Measurements from ENCODE around the gene GSTO2.
"Not testable (repeated sequence)": the region's sequence is repeated elsewhere in the genome, so short reads cannot be mapped to it uniquely, and the experiment has no call there.

GSTO2 gene

GRCh38 chr10:104268713-104269645, at the start of gene GSTO2:
Gene GSTO2, plus strand, starts transcription at chr10:104269184. Its CDS starts 5,732 bp downstream, at chr10:104274916.
- peak; percentile 99 for DNase-seq

DNA sequence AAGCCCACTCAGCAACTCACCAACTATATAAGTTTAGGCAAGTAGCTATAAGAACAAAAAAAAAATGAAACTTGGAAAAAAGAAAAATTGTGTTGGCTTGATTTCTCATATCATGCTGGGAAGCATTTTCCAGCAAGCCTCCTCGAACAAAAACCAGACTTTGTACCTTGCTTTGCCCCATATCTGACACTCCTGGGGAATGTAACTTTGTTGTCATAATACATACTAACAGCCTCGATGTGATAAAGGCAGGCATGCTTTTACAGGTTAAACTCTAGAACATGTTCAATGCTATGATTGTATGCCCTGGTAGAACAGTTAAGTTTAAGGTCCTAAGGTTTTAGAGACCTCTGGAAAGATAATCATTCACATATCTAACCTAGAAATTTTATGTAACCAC, 48.5 kb upstream of the GSTO2 start:
- DNase-seq, result no peak

GRCh38 chr10:104223304-104223703, 45.7 kb upstream of the GSTO2 start:
- DNase-seq, result no peak

DNA sequence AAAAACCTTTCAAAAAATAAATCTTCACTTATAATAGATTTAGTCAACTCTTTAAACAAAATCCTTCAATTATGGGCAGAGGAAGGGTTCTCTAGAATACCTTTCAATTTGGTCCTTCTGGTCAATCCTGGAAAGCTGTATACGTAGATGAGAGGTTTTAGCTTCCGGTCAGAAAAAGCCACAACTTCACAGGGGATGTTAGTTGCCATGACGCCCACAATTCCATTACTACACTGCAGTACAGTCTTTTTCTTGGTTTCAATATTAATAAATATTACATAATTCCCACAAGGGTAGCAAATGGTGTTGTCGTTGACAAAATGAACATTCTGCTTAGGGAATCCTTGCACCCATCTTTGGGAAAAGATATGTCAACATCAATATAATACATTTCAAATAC, 38.5 kb upstream of the GSTO2 start:
- DNase-seq, result no peak

DNA sequence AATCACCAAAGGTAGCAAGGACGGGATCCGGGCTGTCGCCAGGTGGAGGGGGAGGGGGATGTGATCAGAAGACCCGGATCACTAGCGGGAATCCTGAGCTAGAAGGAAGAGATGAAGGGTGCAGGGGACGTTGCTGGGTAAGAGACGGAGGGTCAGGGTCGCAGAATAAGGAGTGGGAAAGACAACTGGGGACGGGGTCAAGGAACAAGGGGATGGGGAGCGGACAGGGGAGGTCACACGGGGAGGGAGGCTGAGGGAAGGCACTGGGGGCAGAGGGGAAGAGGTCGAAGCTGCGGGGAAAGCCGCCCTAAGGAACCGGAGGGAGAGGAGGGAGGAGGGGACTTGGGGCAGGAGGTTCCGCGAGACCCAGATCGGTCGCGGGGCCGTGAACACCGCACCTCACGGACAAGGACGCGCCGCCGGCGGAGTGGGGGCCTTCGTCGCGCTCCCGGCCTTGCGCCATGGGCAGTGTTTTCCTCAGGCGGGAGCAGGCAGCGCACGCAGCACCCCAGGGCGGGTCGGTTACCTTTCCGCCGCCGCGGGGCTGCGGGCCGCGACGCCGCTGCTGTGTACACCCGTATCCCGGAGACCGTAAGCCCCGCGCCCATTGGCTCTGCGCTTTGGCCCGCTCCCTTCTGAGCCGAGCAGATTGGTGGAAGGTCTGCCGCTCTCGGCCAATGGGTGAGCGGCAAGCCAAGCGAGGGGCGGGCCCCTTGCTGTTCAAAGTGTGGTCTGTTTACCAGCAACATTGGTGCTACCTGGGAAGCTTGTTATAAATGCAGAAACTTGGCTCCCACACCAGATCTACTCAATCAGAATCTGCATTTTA, 37.0 kb upstream of the GSTO2 start, which contains the start of gene CFAP43:
CFAP43 (minus strand) TSS at position 581 of the 829 bp plus-strand sequence; CDS start at position 463, 118 bp downstream.
- DNase-seq, result peak; percentile 97

- no peak for DNase-seq
These were observed 36.3 kb upstream of the GSTO2 start for GRCh38 chr10:104232613-104233102.

GRCh38 chr10:104233817-104234216, 35.2 kb upstream of the GSTO2 start:
- DNase-seq, result no peak

DNA sequence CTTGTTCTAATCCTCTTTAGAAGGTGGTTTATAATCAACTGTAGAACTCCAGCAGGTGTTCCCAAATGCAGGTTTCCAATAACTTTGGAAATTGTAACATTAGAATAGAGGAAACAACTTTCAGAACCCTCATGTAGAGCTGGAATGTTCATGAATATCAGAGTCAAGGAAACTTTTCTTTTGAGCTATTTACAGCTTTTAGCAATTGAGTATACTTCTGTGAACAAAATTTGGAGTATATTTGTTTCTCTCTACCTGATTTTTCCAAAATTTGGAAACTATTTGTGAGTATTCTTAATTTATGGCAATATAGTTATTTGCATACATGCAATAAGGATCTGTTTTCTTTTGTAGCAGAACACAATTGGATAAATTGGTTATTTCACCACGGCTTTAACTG, 34.0 kb upstream of the GSTO2 start:
- no peak for DNase-seq

DNA sequence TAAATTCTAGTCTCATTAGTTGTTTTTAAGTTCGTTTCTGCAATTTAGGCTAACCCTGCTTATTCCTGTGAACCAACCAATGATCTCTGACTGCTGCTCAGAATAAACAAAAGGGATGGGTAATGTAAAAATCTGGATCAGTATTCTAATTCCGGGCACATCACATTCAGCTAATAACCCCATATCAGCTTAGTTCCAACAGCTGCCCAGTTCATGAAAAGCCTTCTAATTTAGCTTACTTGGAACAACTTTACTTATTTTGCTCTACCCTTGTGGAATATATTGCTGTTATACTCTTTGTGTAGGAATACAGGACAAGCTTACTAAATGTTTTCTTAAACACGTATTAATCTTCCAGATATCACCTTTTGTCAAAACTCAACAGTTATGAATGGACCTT, 33.2 kb upstream of the GSTO2 start:
- DNase-seq, result no peak

DNA sequence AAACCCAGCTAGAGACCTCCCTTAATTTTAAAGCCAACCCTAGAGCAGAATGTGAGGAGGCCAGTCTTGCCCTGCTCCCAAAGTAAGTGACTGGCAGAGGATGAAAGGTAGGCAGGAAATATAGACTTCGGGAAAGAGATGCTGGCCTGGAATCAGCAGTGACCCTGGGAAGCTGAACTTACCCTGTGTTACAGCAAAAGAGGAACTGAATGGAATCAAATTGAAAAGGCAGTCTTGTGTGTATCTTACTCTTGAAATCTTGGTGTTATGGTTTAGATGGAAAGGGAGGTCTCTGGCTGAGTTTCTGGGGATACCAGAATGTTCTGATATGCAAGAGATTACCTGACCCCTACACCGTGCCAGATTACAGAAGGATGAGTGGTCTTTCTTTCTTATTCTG, 28.9 kb upstream of the GSTO2 start:
- DNase-seq, result no peak

GRCh38 chr10:104242545-104242944, 26.4 kb upstream of the GSTO2 start:
- DNase-seq, result no peak

DNA sequence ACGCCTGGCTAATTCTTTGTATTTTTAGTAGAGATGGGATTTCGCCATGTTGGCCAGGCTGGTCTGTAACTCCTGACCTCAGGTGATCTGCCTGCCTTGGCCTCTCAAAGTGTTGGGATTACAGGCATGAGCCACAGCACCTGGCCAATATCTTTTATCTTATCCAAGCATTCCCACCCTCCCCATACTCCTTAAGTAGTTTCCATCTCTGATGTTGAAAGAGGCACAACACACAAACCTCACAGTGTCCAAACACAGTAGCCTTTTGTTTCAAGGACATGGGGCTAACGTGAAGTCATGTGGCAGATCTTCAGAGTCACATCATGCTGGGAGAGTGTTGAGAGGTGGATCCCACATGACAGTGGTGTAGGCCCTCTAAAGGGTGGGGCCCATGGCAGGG, 26.0 kb upstream of the GSTO2 start:
- DNase-seq, result not testable (repeated sequence)

DNA sequence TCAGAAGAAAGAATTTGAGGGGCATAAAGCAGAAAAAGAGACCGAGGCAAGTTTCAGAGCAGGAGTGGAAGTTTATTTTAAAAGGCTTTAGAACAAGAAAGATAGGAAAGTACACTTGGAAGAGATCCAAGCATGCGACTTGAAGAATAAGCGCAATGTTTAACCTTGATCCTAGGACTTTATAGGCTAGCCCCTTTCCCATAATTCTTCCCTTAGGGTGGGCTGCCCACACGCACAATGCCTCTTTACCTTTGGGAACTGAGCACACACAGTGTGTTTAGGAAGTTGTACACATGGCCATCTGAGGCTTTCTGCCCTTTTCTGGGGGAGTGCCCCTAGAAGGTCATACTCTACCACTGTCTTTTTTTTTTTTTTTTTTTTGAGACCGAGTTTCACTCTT, 25.5 kb upstream of the GSTO2 start:
- no peak for DNase-seq

DNA sequence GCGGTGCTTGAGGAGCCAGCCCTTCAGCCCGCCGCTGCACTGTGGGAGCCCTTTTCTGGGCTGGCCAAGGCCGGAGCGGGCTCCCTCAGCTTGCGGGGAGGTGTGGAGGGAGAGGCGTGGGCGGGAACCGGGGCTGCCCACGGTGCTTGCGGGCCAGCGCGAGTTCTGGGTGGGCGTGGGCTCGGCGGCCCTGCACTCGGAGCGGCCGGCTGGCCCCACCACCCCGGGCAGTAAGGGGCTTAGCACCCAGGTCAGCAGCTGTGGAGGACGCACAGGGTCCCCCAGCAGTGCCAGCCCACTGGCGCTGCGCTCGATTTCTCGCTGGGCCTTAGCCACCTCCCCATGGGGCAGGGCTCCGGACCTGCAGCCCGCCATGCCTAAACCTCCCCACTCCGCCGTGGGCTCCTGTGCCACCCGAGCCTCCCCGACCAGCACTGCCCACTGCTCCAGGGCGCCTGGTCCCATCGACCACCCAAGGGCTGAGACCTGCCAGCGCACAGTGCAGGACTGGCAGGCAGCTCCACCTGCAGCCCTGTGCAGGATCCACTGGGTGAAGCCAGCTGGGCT, 23.8 kb upstream of the GSTO2 start:
- no peak for DNase-seq

DNA sequence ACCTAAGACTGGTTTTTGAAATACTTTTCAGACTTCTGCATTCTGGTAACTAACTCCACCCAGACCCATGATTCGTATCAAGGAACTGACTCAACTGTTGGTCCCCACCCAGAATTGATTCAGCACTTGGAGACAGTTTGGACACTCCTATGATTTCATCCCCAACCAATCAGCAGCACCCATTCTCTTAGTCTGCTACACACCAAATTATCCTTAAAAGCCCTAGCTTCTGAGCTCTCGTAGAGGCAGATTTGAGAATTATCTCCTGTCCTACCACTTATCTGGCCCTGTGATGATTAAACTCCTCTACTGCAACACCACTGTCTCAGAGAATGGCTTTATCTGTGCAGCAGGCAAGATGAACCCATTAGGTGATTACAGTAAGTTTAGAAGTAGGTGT, 22.0 kb upstream of the GSTO2 start:
- no peak for DNase-seq

DNA sequence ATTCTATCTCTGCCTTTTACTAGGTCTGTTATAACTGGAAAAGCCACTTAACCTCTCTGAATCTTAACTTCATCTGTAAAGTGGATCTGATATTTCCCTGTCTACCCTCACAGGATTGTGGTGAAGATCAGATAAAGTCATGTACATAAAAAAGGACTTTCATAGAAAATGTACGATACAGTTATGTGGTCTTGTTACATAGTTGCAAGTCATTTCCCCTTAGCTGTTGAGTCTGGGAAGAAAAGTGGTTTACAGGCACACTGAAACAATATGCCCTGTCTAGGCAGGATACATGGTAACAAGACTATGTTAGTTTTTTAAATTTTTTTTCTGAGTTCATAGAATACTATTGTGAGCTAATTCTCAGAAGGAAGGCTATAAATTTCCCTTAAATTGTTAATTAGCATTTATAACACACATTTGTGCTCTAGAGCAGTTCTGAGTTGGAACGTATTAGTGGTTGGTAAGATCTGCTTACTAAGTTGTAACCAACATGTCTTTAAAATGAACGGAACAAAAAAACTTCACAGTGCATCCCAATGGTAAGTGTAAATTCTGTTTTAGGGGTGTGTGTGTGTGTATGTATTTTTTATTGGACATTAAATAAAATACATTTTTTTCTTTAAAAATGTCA, 21.4 kb upstream of the GSTO2 start:
- DNase-seq, result no peak

GRCh38 chr10:104248931-104249330, 20.1 kb upstream of the GSTO2 start:
- not testable (repeated sequence) for DNase-seq

GRCh38 chr10:104250371-104250770, 18.6 kb upstream of the GSTO2 start:
- DNase-seq, result peak; percentile 70

GRCh38 chr10:104251443-104251842, 17.5 kb upstream of the GSTO2 start:
- DNase-seq, result no peak

DNA sequence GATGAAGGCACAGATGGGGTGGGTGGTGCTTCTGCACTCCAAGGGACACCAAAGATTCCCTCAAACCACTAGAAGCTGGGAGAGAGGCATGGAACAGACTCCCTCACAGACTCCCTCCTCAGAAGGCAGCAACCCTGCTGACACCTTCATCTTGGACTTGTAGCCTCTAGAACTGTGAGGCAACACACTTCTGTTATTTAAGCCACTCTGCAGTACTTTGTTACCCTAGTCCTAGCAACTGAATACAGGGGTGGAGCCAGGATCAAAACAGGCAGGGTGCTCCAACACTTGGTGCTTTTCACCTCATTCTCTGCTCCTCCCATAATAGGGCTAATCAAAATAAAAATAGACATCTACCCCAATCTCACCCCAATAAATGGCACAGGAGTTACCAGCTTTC, 16.6 kb upstream of the GSTO2 start:
- DNase-seq, result no peak

DNA sequence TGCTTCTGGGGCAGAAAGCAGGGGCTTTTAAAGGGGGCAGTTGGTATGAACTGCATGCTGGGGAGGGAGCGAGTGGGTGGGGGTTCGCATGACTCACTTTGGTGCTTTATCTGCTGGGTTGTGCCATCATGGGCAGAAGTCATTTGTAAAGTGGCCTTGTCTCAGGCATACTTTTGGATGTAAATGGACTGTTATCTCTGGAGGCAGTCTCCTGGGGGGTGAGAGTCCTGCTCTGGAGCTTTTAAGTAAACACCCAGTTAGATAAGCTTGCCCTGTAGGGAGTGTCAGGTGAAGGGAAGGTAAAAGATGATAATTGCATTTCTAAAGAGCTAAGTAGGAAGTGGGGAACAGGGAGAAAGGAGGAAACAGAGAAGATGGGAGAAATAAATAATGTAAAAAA, 15.9 kb upstream of the GSTO2 start:
- DNase-seq, result no peak

- no peak for DNase-seq
These were observed 15.2 kb upstream of the GSTO2 start for GRCh38 chr10:104253606-104254410.
